Measurements from ENCODE around the gene GK2. TPM values are rescaled to one million over a fixed set of nuclear protein-coding genes. Genes with fewer than 3 reads are reported as not detected.

Gene GK2
- total RNA-seq, 3 donors from 2014 or later, result 0.16 TPM; not detected in 2

DNA sequence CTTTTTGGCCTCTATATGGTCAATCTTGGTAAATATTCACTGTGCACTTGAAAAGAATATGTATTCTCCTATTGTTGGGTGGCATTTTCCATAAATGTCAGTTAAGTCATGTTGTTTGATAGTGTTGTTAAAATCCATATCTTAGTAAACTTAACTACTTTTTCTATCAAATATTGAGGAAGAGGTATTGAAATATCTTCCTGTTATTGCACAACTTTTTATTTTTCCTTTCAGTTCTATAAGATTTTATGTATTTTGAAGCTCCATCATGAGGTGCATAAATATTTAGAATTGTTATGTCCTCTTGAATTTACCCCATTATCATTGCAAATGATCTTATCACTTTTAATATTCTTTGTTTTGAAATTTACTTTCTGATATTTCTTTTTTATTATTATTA is 3.4 kb downstream of the GK2 start:
- H3K4me1 ChIP-seq, result no peaks in the 10 kb centered on the region
- TF ChIP-seq, protein P1, sequence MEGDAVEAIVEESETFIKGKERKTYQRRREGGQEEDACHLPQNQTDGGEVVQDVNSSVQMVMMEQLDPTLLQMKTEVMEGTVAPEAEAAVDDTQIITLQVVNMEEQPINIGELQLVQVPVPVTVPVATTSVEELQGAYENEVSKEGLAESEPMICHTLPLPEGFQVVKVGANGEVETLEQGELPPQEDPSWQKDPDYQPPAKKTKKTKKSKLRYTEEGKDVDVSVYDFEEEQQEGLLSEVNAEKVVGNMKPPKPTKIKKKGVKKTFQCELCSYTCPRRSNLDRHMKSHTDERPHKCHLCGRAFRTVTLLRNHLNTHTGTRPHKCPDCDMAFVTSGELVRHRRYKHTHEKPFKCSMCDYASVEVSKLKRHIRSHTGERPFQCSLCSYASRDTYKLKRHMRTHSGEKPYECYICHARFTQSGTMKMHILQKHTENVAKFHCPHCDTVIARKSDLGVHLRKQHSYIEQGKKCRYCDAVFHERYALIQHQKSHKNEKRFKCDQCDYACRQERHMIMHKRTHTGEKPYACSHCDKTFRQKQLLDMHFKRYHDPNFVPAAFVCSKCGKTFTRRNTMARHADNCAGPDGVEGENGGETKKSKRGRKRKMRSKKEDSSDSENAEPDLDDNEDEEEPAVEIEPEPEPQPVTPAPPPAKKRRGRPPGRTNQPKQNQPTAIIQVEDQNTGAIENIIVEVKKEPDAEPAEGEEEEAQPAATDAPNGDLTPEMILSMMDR (IDR thresholded peaks at IDR 0.05), result no peak
- TF ChIP-seq POLR2AphosphoS5 (IDR thresholded peaks at IDR 0.05) (no peak), POLR2A (IDR thresholded peaks at IDR 0.05) (no peak)
- intact Hi-C loops (cut with DNase I; ENCODE audit: low total_unique reads), result no loop called here

DNA sequence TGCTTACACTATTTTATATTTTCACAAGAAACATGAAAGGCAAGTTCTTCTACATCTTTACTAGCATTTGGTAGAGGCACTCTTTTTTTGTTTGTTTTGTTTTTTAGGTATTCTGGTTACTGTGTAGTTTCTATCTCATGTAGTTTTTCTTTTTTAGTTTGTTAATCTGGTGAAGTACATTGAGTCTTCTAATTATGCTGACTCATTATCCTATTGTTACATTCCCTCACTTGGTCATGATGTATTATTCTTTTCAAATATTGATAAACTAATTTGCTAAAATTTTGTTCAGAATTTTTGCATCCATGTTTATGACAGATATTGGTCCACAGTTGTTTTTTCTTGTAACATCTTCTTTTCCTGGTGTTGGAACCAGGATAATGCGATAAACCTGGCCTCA is 4.7 kb downstream of the GK2 start:
- TF ChIP-seq POLR2AphosphoS5 (IDR thresholded peaks at IDR 0.05), result no peak
- H3K4me1 ChIP-seq, result no peaks in the 10 kb centered on the region
- no peak overlapping the region for H3K4me3 ChIP-seq
- H3K27me3 ChIP-seq, result no peaks in the 10 kb centered on the region
- intact Hi-C loops (cut with DNase I; ENCODE audit: low total_unique reads), result no loop called here
- no peak for DNase-seq (ENCODE audit: low spot score in 2 of 2)
- no peaks in the 10 kb centered on the region for H3K9me3 ChIP-seq
- no peaks in the 10 kb centered on the region for H3K36me3 ChIP-seq
- no peak overlapping the region for H3K27ac ChIP-seq

More for the DNA sequence above, 3.4 kb downstream of the GK2 start:
- Histone ChIP-seq H3K27ac (no peak overlapping the region), H3K36me3 (no peaks in the 10 kb centered on the region), H3K9me3 (no peaks in the 10 kb centered on the region), H3K4me3 (no peak overlapping the region), H3K27me3 (no peaks in the 10 kb centered on the region)
- no peak for DNase-seq (ENCODE audit: low spot score in 2 of 2)

DNA sequence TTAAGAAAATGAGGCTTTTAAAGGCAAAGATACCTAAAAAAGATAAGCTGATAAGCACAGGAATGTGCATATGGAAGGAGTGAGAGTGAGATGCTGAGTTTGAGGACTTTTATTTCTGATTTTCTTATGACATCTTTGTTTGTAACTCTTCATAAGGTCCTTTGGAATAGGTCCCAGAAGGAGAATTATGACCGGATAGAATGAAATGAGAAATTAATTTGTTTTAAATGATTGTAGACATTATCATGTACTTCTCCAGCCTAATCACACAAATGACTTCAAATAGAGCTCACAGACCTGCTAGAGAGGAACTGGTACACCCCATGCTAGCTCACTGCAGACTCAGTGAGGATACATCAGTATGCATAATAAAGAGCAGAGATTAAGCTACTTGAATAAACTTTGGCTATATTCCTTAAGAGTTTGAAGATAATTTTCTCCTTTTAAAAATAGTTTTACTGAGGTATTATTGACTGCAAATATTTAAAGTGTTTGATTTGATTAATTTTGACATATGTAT is 5.6 kb downstream of the GK2 start:
- Histone ChIP-seq H3K4me1 (no peaks in the 10 kb centered on the region), H3K4me3 (no peak overlapping the region), H3K36me3 (no peaks in the 10 kb centered on the region), H3K9me3 (no peaks in the 10 kb centered on the region), H3K27me3 (no peaks in the 10 kb centered on the region), H3K27ac (no peak overlapping the region)
- no peak for DNase-seq (ENCODE audit: low spot score in 2 of 2)
- TF ChIP-seq, protein P1 (IDR thresholded peaks at IDR 0.05), result no peak
- TF ChIP-seq POLR2A (IDR thresholded peaks at IDR 0.05) (no peak), POLR2AphosphoS5 (IDR thresholded peaks at IDR 0.05) (no peak)
- intact Hi-C loops (cut with DNase I; ENCODE audit: low total_unique reads), result no loop called here

DNA sequence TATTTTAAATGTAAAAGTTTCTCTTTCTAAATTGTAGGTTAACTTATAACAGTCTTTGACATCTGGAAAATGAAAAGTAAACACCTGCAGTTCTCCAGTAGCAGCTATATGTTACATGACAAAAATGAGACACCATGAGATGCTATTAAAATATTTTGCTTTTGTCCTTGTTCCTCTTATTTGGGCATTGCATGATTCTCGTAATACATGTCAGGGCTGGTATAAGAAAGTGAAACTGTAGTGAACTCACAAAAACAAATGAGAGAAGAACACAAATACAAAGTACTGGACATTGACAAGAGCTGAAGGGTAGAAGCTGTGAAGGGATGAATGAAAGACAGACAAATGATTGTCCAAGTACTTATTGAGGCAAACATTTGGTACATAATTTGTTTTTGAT is 9.0 kb downstream of the GK2 start:
- H3K4me1 ChIP-seq, result no peaks in the 10 kb centered on the region
- no peak overlapping the region for H3K4me3 ChIP-seq
- DNase-seq (ENCODE audit: low spot score in 2 of 2), result no peak
- H3K9me3 ChIP-seq, result no peaks in the 10 kb centered on the region
- intact Hi-C loops (cut with DNase I; ENCODE audit: low total_unique reads), result no loop called here
- TF ChIP-seq, protein P1 (IDR thresholded peaks at IDR 0.05), result no peak
- TF ChIP-seq POLR2A (IDR thresholded peaks at IDR 0.05) (no peak), POLR2AphosphoS5 (IDR thresholded peaks at IDR 0.05) (no peak)
- H3K27ac ChIP-seq, result no peak overlapping the region
- H3K36me3 ChIP-seq, result no peaks in the 10 kb centered on the region
- no peaks in the 10 kb centered on the region for H3K27me3 ChIP-seq

DNA sequence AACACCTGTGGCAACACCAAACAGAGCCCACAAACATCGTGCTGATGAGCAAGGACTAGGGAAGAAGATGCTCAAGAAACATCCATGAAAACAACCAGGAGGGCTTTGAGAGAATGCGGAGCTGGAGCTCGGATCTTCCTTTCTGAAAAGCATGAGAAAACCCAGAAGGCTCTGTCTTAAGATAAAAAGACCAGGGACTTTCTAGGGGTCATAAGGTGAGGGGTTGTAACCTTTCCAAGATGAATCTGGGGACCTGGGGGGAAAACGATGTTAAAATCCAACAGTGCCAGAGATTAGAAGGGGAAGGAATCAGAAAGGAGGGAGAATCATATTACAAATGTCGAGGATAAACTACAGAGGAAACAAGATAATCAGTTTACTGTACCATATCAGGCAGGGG is 10.1 kb downstream of the GK2 start:
- intact Hi-C loops (cut with DNase I; ENCODE audit: low total_unique reads), result no loop called here
- no peaks in the 10 kb centered on the region for H3K9me3 ChIP-seq
- TF ChIP-seq POLR2AphosphoS5 (IDR thresholded peaks at IDR 0.05) (no peak), POLR2A (IDR thresholded peaks at IDR 0.05) (no peak)
- TF ChIP-seq, protein P1 (IDR thresholded peaks at IDR 0.05), result no peak
- H3K27me3 ChIP-seq, result no peaks in the 10 kb centered on the region
- H3K27ac ChIP-seq, result no peak overlapping the region
- H3K36me3 ChIP-seq, result no peaks in the 10 kb centered on the region
- no peak for DNase-seq (ENCODE audit: low spot score in 2 of 2)
- H3K4me3 ChIP-seq, result no peak overlapping the region
- H3K4me1 ChIP-seq, result no peaks in the 10 kb centered on the region

DNA sequence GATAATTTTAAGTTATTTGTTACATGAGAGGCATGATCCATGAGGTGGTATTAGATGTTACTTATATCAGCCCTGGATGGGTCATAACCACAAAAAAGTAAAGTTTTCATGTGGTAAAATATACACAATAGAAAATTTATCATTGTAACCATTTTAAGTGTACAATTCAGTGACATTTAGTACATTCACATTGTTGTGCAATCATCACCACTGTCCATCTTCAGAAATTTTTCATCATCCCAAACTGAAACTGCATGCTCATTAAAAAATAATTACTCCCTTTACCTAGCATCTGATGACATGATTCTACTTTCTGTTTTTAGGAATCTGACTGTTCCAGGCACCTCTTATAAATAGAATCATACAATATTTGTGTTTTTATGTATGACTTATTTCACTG is 11.2 kb downstream of the GK2 start:
- no peak for DNase-seq (ENCODE audit: low spot score in 2 of 2)
- intact Hi-C loops (cut with DNase I; ENCODE audit: low total_unique reads), result no loop called here
- TF ChIP-seq POLR2A (IDR thresholded peaks at IDR 0.05) (no peak), POLR2AphosphoS5 (IDR thresholded peaks at IDR 0.05) (no peak)
- TF ChIP-seq, protein P1 (IDR thresholded peaks at IDR 0.05), result no peak
- Histone ChIP-seq H3K36me3 (no peaks in the 10 kb centered on the region), H3K4me1 (no peaks in the 10 kb centered on the region), H3K4me3 (no peak overlapping the region), H3K27ac (no peak overlapping the region), H3K9me3 (no peaks in the 10 kb centered on the region), H3K27me3 (no peaks in the 10 kb centered on the region)

Measured in breast epithelium (tissue), 4 donors.